NCI-H1105 treated with DMSO at 0.1 percent for 48 hours (cell line): ENCODE data around the gene TUG1.

Experiments used
- DNase-seq: peaks from one replicate; lab custom pipeline; 2025; lab: John Stamatoyannopoulos, UW

The TUG1 gene

DNA sequence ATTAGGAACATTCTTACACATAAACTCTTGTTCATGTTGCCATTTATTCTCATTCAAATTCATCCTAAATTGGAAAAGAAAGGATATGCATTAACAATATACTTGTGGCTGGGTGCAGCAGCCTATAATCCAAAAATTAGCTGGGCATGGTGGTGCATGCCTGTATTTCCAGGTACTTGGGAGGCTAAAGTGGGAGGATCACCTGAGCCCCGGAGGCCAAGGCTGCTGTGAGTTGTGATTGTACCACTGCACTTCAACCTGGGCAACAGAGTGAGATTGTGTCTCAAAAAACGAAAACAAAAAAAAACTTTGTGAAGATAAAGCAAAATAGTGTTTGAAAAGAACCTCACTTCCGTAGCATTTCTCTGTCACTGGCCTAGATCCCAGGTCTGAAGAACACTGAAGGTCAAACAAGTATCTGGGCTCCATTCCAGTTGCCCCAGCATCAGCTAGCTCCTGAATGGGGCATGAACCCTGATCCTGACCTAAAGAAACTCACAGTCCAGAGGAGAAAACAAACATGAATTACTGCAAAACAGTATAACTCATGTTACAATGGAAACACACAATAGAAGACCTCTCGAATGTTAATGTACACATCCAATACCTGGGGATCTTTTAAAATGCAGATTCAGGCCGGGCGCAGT, 32.2 kb downstream of the TUG1 start:
- DNase-seq = no peak

- DNase-seq = no peak
Measured at GRCh38 chr22:31005535-31005934, 36.5 kb downstream of the TUG1 start.

DNA sequence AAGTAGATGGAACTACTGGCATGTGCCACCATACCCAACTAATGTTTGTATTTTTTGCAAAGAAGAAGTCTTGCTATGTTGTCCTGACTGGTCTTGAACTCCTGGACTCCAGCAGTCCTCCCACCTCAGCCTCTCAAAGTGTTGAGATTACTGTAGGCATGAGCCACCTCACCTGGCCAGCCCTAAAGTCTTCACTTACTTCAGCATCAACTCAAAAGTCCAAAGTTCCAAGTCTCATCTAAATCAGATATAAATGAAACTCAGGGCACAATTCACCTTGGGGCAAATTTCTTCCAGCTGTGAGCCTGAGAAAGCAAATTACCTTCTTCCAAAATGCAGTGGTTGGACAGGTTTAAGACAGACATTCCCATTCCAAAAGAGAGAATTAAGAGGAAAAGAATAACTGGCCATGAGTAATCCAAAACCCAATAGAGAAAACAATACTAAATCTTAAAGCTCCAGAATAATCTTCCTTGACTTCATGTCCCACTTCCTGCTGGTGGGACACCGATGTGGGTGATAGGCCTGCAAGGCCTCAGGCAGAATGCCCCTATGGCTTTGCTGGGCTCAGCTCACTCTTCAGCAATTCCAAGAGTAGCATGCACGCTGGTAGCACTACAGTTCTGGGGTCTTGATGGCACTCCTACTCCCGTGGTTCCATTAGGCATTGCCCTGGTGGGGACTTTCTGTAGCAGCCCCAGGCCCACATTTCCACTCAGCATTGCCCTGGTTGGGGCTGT, 50.3 kb downstream of the TUG1 start:
- no peak for DNase-seq

- DNase-seq = no peak
Measured at GRCh38 chr22:31020334-31020733, 51.3 kb downstream of the TUG1 start.

GRCh38 chr22:31022516-31022915, 53.5 kb downstream of the TUG1 start:
- no peak for DNase-seq
